ENCODE measurements around the gene PTGES3L. TPM values are rescaled to one million over a fixed set of nuclear protein-coding genes. Genes with fewer than 3 reads are reported as not detected.
"Not testable (repeated sequence)": the region's sequence is repeated elsewhere in the genome, so short reads cannot be mapped to it uniquely, and the experiment has no call there.

PTGES3L gene
- polyA plus RNA-seq, 1 donor from 2014 or later = 1.4 TPM

GRCh38 chr17:42975265-42975664 is 4.6 kb downstream of the PTGES3L start:
- peaks cover 4 to 12% (median 7%) of the 10 kb centered on the region in 3 donors for H3K4me1 Mint-ChIP-seq
- H3K4me3 Mint-ChIP-seq = peak overlapping the region in 1 of 4 donors; percentile 13
- no peaks in the 10 kb centered on the region for H3K36me3 Mint-ChIP-seq
- H3K27ac Mint-ChIP-seq = peak overlapping the region in 1 of 3 donors; percentile 17
- H3K27me3 Mint-ChIP-seq = no peaks in the 10 kb centered on the region
- H3K9me3 Mint-ChIP-seq = no peaks in the 10 kb centered on the region

GRCh38 chr17:42973323-42973722 is 6.6 kb downstream of the PTGES3L start:
- not testable (repeated sequence) for H3K4me3 Mint-ChIP-seq, H3K27ac Mint-ChIP-seq, H3K36me3 Mint-ChIP-seq

GRCh38 chr17:42971589-42971988 is 8.3 kb downstream of the PTGES3L start:
- Mint-ChIP-seq H3K36me3 (no peaks in the 10 kb centered on the region), H3K9me3 (no peaks in the 10 kb centered on the region), H3K4me3 (no peak overlapping the region), H3K27ac (no peak overlapping the region), H3K4me1 (peaks cover 0 to 5% (median 0%) of the 10 kb centered on the region in 3 donors), H3K27me3 (no peaks in the 10 kb centered on the region)

More at GRCh38 chr17:42973323-42973722, 6.6 kb downstream of the PTGES3L start:
- not testable (repeated sequence) for H3K9me3 Mint-ChIP-seq, H3K4me1 Mint-ChIP-seq, H3K27me3 Mint-ChIP-seq

GRCh38 chr17:42969001-42969581 is 10.8 kb downstream of the PTGES3L start:
- Mint-ChIP-seq H3K9me3 (no peaks in the 10 kb centered on the region), H3K4me1 (peaks cover 5 to 8% (median 5%) of the 10 kb centered on the region in 3 donors), H3K36me3 (no peaks in the 10 kb centered on the region), H3K27ac (peak overlapping the region in 1 of 3 donors; percentile 26), H3K27me3 (peaks cover 1% of the 10 kb centered on the region), H3K4me3 (no peak overlapping the region)

- H3K27ac Mint-ChIP-seq = no peak overlapping the region
- H3K27me3 Mint-ChIP-seq = peaks cover 1% of the 10 kb centered on the region
- peaks cover 3% of the 10 kb centered on the region for H3K36me3 Mint-ChIP-seq
- no peaks in the 10 kb centered on the region for H3K9me3 Mint-ChIP-seq
- H3K4me3 Mint-ChIP-seq = no peak overlapping the region
- peaks cover 10 to 14% (median 11%) of the 10 kb centered on the region in 3 donors for H3K4me1 Mint-ChIP-seq
Observed at GRCh38 chr17:42967925-42968324, 12.0 kb downstream of the PTGES3L start.

GRCh38 chr17:42964161-42964932 is 15.5 kb downstream of the PTGES3L start, which contains the start of gene AARSD1:
Gene AARSD1, minus strand, starts transcription at chr17:42964454. Its CDS starts 14 bp downstream, at chr17:42964440.
- peak within 1 kb of the TSS; percentile 82 to 98 (median 97) for H3K4me3 Mint-ChIP-seq
- peak within 1 kb of the TSS; percentile 69 to 99 (median 94) for H3K27ac Mint-ChIP-seq
- peaks cover 5% of the 10 kb centered on the region for H3K36me3 Mint-ChIP-seq
- H3K27me3 Mint-ChIP-seq = peaks cover 1% of the 10 kb centered on the region
- H3K9me3 Mint-ChIP-seq = no peaks in the 10 kb centered on the region
- peaks cover 10 to 11% (median 10%) of the 10 kb centered on the region in 3 donors for H3K4me1 Mint-ChIP-seq

GRCh38 chr17:42953669-42954068 is 26.2 kb downstream of the PTGES3L start:
- peak overlapping the region in 1 of 3 donors; percentile 46 for H3K27ac Mint-ChIP-seq
- no peaks in the 10 kb centered on the region for H3K9me3 Mint-ChIP-seq
- H3K36me3 Mint-ChIP-seq = peaks cover 8% of the 10 kb centered on the region
- peaks cover 0 to 3% (median 1%) of the 10 kb centered on the region in 3 donors for H3K4me1 Mint-ChIP-seq
- H3K27me3 Mint-ChIP-seq = no peaks in the 10 kb centered on the region
- no peak overlapping the region for H3K4me3 Mint-ChIP-seq

GRCh38 chr17:42950044-42950783 is 29.7 kb downstream of the PTGES3L start:
- Mint-ChIP-seq H3K27ac (no peak overlapping the region), H3K27me3 (no peaks in the 10 kb centered on the region), H3K4me3 (no peak overlapping the region), H3K4me1 (no peaks in the 10 kb centered on the region), H3K9me3 (no peaks in the 10 kb centered on the region), H3K36me3 (peaks cover 3% of the 10 kb centered on the region)

- Mint-ChIP-seq H3K27ac (no peak overlapping the region), H3K4me3 (no peak overlapping the region), H3K4me1 (no peaks in the 10 kb centered on the region), H3K36me3 (peaks cover 2% of the 10 kb centered on the region), H3K9me3 (no peaks in the 10 kb centered on the region), H3K27me3 (no peaks in the 10 kb centered on the region)
Observed at GRCh38 chr17:42946812-42947211, 33.1 kb downstream of the PTGES3L start.

- no peak overlapping the region for H3K4me3 Mint-ChIP-seq
- peaks cover 2% of the 10 kb centered on the region for H3K36me3 Mint-ChIP-seq
- no peaks in the 10 kb centered on the region for H3K27me3 Mint-ChIP-seq
- H3K4me1 Mint-ChIP-seq = no peaks in the 10 kb centered on the region
- no peak overlapping the region for H3K27ac Mint-ChIP-seq
- H3K9me3 Mint-ChIP-seq = no peaks in the 10 kb centered on the region
Observed at GRCh38 chr17:42944211-42944610, 35.7 kb downstream of the PTGES3L start.

- H3K27me3 Mint-ChIP-seq = no peaks in the 10 kb centered on the region
- no peak overlapping the region for H3K4me3 Mint-ChIP-seq
- no peak overlapping the region for H3K27ac Mint-ChIP-seq
- no peaks in the 10 kb centered on the region for H3K4me1 Mint-ChIP-seq
- H3K9me3 Mint-ChIP-seq = no peaks in the 10 kb centered on the region
- H3K36me3 Mint-ChIP-seq = no peaks in the 10 kb centered on the region
Observed at GRCh38 chr17:42937712-42938596, 41.9 kb downstream of the PTGES3L start.

GRCh38 chr17:42929497-42929844 is 50.4 kb downstream of the PTGES3L start:
- Mint-ChIP-seq H3K4me3 (no peak overlapping the region), H3K36me3 (peaks cover 3% of the 10 kb centered on the region), H3K9me3 (no peaks in the 10 kb centered on the region), H3K4me1 (peaks cover 0 to 7% (median 4%) of the 10 kb centered on the region in 3 donors), H3K27ac (no peak overlapping the region), H3K27me3 (no peaks in the 10 kb centered on the region)

- Mint-ChIP-seq H3K36me3 (peaks cover 3% of the 10 kb centered on the region), H3K4me3 (no peak overlapping the region), H3K9me3 (no peaks in the 10 kb centered on the region), H3K4me1 (peaks cover 0 to 7% (median 4%) of the 10 kb centered on the region in 3 donors), H3K27ac (no peak overlapping the region), H3K27me3 (no peaks in the 10 kb centered on the region)
Observed at GRCh38 chr17:42928714-42929496, 51.0 kb downstream of the PTGES3L start.

- no peak overlapping the region for H3K4me3 Mint-ChIP-seq
- H3K36me3 Mint-ChIP-seq = peaks cover 5% of the 10 kb centered on the region
- no peak overlapping the region for H3K27ac Mint-ChIP-seq
- H3K27me3 Mint-ChIP-seq = peaks cover 6% of the 10 kb centered on the region
- H3K4me1 Mint-ChIP-seq = peaks cover 0 to 7% (median 4%) of the 10 kb centered on the region in 3 donors
- H3K9me3 Mint-ChIP-seq = no peaks in the 10 kb centered on the region
Observed at GRCh38 chr17:42924891-42925290, 55.0 kb downstream of the PTGES3L start.

Data from IgD-negative memory B cell (primary cell).